ENCODE data around the gene SDR42E1. TPM values are rescaled to one million over a fixed set of nuclear protein-coding genes. Genes with fewer than 3 reads are reported as not detected.
A peak's percentile ranks its signal among the peaks of the same experiment; 100 is the strongest.

SDR42E1 gene
- total RNA-seq, 1 donor, result 1.4 TPM

- Histone ChIP-seq H2AFZ (ENCODE audit: low read length) (no peak overlapping the region), H3K27me3 (ENCODE audit: insufficient read depth, low read length) (no peaks in the 10 kb centered on the region), H3K36me3 (ENCODE audit: insufficient read depth, low read length) (no peaks in the 10 kb centered on the region), H3K79me2 (ENCODE audit: insufficient read depth, low read length) (no peaks in the 10 kb centered on the region), H3K4me2 (ENCODE audit: insufficient read depth, low read length) (no peak overlapping the region), H3K27ac (ENCODE audit: low read depth, low read length) (no peak overlapping the region), H3K4me1 (ENCODE audit: insufficient read depth, low read length) (no peaks in the 10 kb centered on the region), H3K9me3 (ENCODE audit: low read depth, low read length) (no peaks in the 10 kb centered on the region), H4K20me1 (ENCODE audit: insufficient read depth, low read length) (no peaks in the 10 kb centered on the region), H3K4me3 (ENCODE audit: insufficient read depth, low read length) (no peak overlapping the region)
- DNase-seq (ENCODE audit: insufficient read length, low spot score, missing footprints), result no peak
- TF ChIP-seq CTCF (IDR thresholded peaks at IDR 0.05; ENCODE audit: extremely low read depth, low read depth, low read length), result no peak
Observed at GRCh38 chr16:82004601-82005000, 6.7 kb downstream of the SDR42E1 start.

GRCh38 chr16:82002831-82003230, 8.4 kb downstream of the SDR42E1 start:
- no peak overlapping the region for H3K27ac ChIP-seq (ENCODE audit: low read depth, low read length)
- H3K4me3 ChIP-seq (ENCODE audit: insufficient read depth, low read length), result no peak overlapping the region
- H4K20me1 ChIP-seq (ENCODE audit: insufficient read depth, low read length), result no peaks in the 10 kb centered on the region
- H3K36me3 ChIP-seq (ENCODE audit: insufficient read depth, low read length), result no peaks in the 10 kb centered on the region
- H2AFZ ChIP-seq (ENCODE audit: low read length), result no peak overlapping the region
- peaks cover 2% of the 10 kb centered on the region for H3K4me1 ChIP-seq (ENCODE audit: insufficient read depth, low read length)
- no peak overlapping the region for H3K4me2 ChIP-seq (ENCODE audit: insufficient read depth, low read length)
- no peaks in the 10 kb centered on the region for H3K9me3 ChIP-seq (ENCODE audit: low read depth, low read length)
- no peak for TF ChIP-seq CTCF (IDR thresholded peaks at IDR 0.05; ENCODE audit: extremely low read depth, low read depth, low read length)
- H3K27me3 ChIP-seq (ENCODE audit: insufficient read depth, low read length), result no peaks in the 10 kb centered on the region
- no peaks in the 10 kb centered on the region for H3K79me2 ChIP-seq (ENCODE audit: insufficient read depth, low read length)
- DNase-seq (ENCODE audit: insufficient read length, low spot score, missing footprints), result no peak

GRCh38 chr16:81997738-81998137, 13.5 kb downstream of the SDR42E1 start:
- H3K9me3 ChIP-seq (ENCODE audit: low read depth, low read length), result no peaks in the 10 kb centered on the region
- peaks cover 17% of the 10 kb centered on the region for H3K4me1 ChIP-seq (ENCODE audit: insufficient read depth, low read length)
- H4K20me1 ChIP-seq (ENCODE audit: insufficient read depth, low read length), result no peaks in the 10 kb centered on the region
- no peaks in the 10 kb centered on the region for H3K36me3 ChIP-seq (ENCODE audit: insufficient read depth, low read length)
- H3K4me3 ChIP-seq (ENCODE audit: insufficient read depth, low read length), result no peak overlapping the region
- no peak overlapping the region for H2AFZ ChIP-seq (ENCODE audit: low read length)
- H3K79me2 ChIP-seq (ENCODE audit: insufficient read depth, low read length), result no peaks in the 10 kb centered on the region
- peak overlapping the region; percentile 68 for H3K4me2 ChIP-seq (ENCODE audit: insufficient read depth, low read length)
- DNase-seq (ENCODE audit: insufficient read length, low spot score, missing footprints), result no peak
- TF ChIP-seq CTCF (IDR thresholded peaks at IDR 0.05; ENCODE audit: extremely low read depth, low read depth, low read length), result no peak
- peak overlapping the region; percentile 55 for H3K27ac ChIP-seq (ENCODE audit: low read depth, low read length)
- no peaks in the 10 kb centered on the region for H3K27me3 ChIP-seq (ENCODE audit: insufficient read depth, low read length)

- no peak overlapping the region for H3K4me3 ChIP-seq (ENCODE audit: insufficient read depth, low read length)
- H3K4me2 ChIP-seq (ENCODE audit: insufficient read depth, low read length), result peak overlapping the region; percentile 68
- no peaks in the 10 kb centered on the region for H3K9me3 ChIP-seq (ENCODE audit: low read depth, low read length)
- H2AFZ ChIP-seq (ENCODE audit: low read length), result peak overlapping the region; percentile 63
- H3K36me3 ChIP-seq (ENCODE audit: insufficient read depth, low read length), result no peaks in the 10 kb centered on the region
- peak; percentile 87 for DNase-seq (ENCODE audit: insufficient read length, low spot score, missing footprints)
- H3K79me2 ChIP-seq (ENCODE audit: insufficient read depth, low read length), result no peaks in the 10 kb centered on the region
- peaks cover 17% of the 10 kb centered on the region for H3K4me1 ChIP-seq (ENCODE audit: insufficient read depth, low read length)
- no peaks in the 10 kb centered on the region for H3K27me3 ChIP-seq (ENCODE audit: insufficient read depth, low read length)
- peak; percentile 53 for TF ChIP-seq CTCF (IDR thresholded peaks at IDR 0.05; ENCODE audit: extremely low read depth, low read depth, low read length)
- no peaks in the 10 kb centered on the region for H4K20me1 ChIP-seq (ENCODE audit: insufficient read depth, low read length)
- H3K27ac ChIP-seq (ENCODE audit: low read depth, low read length), result peak overlapping the region; percentile 55
Observed at GRCh38 chr16:81996664-81997509, 14.4 kb downstream of the SDR42E1 start.
